ENCODE data around the gene PTPN14.

The PTPN14 gene

DNA sequence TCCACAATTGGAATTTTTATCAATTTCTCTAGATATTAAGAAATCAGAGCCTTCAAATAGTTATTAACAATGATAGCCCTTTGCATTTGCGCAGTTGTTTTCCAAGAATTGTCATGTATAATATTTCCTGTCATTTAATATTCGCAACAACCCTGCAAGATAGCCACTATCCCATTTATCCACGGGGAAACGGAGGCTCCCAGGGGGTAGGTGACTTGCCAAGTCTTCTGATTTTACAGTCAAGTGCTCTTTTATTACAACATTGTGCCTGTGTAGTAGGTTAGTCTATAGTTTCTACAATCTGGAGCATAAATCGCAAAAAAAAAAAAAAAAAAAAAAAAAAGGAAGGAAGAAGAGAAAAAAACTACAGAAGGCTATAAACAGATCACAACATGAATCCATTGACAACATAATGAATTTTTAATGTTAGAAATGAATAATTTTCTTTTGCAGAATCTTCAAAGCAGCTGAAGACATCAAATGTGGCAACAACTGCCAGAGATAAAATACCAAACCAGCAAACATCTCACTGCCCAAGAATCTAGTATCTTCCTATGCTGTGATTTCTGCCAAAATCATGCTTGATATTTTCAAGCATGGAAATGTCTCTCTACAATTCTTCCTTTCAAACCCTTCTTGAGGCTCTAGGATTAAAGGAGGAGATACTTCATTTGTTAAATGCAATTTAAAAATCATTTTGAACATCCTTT, 125.5 kb downstream of the PTPN14 start:
- no peak for DNase-seq (ENCODE audit: low spot score)

DNA sequence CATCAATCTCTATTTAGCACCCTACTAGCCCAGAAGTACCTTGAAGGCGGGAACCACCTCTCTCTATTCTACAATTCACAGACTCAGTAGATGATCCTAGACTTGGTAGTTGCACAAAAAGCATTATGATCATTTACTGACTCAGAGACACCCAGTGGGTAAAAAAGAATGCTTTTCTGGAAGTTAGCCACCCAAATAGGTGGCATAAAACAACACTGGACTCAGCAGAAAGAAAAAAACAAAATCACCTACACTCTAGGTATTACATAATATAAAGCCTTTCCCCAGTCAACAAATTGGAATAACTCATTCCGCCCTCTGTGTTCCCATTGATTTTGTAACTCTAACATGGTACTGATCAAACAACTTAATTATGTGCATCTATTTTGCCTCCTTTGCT, 126.3 kb downstream of the PTPN14 start:
- DNase-seq (ENCODE audit: low spot score) = no peak

DNA sequence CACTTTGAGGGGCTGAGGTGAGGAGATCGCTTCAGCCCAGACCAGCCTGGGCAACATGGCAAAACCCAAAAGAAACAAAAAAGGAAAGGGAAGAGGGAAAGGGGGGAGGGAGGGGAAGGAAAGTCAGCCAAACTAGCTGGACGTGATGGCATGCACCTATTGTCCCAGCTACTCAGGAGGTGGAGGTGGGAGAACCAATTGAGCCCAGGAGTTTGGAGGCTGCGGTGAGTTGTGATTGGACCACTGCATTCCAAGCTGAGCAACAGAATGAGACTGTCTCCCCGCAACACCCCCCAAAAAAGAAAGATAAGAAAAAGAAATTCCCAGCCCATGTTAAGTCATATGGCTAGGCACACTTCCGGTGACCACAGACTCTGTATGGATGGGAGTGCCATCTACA, 128.4 kb downstream of the PTPN14 start:
- DNase-seq (ENCODE audit: low spot score) = no peak

DNA sequence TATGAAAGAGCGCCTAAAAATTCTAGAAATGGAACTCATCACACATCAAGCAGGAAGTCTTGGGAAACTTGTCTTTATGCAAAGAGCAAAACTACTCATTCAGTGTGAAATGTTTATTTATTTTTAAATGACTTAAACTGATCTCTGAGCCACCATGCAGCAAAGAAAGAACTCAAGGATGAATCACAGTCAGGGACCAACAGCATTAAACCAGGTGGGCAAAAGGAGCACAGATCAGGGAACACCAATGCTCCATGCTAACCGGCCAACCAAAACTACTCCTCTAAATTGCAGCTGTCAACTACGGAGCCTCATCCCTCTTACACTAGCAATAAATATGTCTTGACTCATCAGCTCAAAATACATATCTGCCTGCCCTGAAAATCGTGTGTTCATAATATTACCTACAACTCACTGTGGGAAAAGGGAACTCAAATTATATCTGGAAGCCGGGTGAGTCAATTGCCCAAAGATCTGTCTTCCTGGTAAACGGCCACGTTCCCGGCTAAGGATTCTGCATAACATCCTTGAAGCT, 129.2 kb downstream of the PTPN14 start:
- no peak for DNase-seq (ENCODE audit: low spot score)

DNA sequence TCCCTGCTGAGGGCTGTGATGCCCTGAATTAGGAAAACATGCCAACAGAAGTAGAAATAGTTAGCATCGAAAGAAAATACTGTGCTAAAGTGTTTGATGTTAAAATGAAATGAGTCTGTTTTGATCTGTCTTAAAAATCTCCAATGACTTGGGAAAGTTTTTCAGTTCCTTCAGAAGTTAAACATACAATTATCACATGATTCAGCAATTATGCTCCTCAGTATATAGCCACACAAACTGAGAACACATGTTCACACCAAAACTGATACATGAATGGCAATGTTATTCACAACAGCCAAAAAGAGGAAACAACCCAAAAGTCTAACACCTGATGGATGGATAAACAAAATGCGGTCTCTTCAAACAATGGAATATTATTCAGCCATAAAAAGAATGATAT, 130.6 kb downstream of the PTPN14 start:
- no peak for DNase-seq (ENCODE audit: low spot score)

DNA sequence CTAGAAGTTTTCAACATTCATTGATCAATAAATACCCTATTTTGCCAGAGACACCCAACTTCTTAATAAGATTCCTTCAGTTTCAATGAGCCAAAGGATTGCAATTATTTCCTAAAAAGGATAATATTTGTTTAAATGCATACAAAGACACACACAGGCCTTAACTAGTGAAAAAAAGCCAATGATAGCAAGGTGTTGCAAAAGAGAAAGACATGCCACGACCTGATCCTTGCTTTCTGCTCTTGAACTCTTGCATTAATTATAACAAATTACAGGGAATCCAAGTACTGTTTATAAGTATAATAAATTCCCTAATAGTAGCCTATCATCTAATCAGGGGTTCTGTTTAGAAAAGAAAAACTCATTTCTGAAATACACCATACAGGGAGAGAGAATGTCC, 131.1 kb downstream of the PTPN14 start:
- DNase-seq (ENCODE audit: low spot score) = no peak

DNA sequence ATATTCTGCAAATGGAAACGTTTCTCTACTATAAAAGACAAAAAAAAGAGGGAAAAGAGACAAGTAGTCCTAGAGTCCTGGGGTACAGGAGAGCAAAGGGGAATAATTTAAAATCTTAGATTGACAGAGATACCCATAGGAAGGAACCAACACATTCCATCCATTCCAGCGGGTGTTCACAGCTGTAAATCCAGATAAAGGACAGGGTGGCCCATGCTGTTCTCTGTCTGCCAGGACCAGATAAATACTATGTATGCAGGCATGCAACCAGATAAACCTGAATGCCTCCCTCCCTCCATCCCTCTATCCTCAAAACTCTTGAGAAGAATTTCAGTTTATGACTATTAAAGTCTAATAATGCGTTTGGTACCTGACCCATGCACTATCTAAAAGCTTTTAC, 131.8 kb downstream of the PTPN14 start:
- DNase-seq (ENCODE audit: low spot score) = no peak

DNA sequence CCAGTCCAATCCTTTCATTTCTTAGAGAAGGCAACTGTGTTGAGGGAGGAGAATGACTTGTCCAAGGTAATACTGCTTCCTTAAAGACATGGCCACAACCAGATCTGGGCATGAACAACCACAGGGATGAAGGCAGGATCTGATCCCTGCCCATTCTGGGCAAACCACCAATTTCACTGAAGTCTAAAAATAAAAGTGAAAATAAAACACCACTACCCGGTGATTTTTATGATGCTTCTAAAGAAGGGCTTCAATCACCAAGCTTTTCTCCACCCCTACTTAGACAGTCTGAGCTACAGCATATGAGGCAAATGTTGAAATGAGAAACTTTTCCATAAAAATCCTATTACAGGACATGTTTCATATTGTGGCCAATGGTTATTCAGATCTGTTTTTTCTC, 133.0 kb downstream of the PTPN14 start:
- DNase-seq (ENCODE audit: low spot score) = no peak

DNA sequence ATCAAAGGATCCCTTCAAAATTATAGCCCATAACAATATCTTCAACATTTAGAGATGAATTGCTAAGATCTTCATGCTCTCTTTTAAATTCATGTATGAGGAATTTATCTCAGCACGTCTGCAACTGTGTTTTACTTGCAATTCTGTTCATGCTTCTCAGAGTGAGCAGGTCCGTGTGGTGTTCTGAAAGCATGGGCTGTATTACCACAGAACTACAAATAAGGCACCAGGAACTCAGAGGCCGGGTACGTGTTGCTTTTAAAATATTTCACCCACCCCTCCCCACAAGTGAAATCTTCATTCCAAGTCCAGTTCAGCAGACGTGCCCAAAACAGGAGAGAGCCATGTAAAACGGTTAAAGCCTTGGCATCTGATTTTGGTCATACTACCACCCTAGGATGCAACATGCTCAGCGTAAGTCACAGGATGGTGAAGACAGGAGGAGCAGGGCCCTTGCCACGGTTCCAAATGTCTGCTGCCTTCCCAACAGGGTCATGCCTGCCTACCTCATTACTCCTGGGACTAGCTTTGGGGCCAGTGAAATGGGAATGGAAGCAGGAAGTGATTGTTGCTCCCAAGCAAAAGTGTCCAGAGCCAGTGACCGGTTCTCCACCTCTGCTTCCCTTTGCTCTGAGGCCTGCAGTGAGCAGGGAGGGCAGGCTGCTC, 133.7 kb downstream of the PTPN14 start:
- no peak for DNase-seq (ENCODE audit: low spot score)

DNA sequence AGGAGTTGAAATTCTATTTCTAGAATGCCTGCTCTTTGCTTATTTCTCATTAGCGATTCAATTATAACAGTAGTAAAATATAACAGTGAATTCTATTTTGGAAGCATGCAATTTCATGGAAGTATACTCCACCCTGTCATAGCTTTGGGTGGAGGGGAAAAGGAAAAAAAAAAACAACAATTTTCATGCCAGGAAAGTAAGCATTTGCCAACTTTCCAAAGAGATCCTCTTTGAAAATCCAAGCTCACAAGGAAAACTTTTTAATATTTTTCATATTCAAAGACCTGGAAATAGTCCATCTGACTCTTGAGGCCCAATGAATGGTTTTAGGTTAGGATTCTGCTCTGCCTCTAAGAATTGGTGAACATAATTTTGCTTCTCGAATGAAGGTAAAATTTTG, 134.5 kb downstream of the PTPN14 start:
- no peak for DNase-seq (ENCODE audit: low spot score)

DNA sequence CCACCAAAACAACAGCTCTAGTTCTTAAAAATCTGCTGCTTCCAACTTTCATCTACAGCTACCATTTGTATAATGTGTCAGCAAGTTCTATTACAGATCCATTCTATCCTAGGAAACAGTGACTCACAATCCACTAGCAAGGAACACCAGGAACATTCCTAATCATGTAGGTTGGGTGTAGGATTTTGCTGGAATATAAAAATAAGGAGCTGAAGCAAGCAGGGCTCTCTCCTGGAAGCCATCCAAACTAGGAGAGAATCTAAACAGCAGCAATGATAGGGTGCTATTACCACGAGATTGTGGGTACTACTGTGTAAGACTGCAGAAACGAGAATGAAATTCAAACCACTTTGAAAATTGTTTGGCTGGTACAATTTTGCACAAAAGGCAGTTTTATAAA, 135.0 kb downstream of the PTPN14 start:
- no peak for DNase-seq (ENCODE audit: low spot score)

DNA sequence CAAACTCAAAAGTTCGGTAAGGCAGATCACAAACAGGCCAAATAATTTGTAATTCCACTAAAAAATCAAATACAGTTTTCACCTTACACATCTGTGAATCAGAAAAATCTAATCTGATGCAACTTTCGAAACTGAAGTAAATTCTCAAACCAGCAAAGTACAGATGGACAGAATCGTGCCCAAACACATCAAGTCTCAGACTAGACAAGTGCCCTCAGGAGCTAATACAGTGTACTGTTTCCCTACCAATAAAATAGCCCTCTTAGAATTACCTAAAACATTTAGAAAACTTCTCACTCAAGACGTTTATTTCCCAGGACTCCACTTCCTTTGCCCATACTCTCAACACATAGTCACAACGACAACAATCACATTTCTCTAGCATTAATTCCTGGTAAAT, 136.3 kb downstream of the PTPN14 start:
- DNase-seq (ENCODE audit: low spot score) = no peak

DNA sequence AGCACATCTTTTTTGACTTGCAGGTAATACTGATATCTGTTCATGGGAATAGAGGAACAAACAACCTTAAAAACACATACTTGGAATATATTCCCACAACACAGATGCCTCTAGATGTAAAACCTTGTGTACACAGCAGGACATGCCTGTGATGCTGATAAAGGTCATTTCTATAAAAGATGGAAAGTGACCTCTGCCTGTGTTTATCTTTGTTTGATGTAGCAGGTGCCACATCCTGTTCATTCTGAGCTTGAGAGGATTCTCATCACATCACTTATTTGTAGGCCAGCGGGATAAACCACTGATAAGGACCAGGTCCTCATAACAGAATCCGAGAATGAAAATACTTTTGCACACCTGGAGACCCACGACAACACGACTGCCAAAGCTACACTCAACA, 136.7 kb downstream of the PTPN14 start:
- DNase-seq (ENCODE audit: low spot score) = no peak

DNA sequence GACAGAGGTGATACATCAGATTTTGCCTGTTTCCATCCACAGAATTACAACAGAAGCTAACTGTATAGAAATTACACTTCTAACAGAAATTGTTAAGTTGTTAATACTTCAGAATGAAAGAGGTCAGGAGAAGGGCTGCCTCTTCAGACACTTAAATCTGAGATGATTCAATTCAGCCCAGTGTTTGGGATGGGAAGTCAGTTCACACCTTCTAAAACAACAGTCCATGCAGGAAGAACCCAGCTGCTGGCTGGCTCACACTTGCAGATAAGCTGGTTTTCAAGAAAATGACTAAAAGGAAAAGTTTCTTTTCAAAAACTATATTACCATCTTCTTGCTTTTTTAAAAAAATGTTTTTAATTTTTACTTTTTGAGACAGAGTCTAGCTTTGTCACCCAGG, 138.1 kb downstream of the PTPN14 start:
- DNase-seq (ENCODE audit: low spot score) = no peak

DNA sequence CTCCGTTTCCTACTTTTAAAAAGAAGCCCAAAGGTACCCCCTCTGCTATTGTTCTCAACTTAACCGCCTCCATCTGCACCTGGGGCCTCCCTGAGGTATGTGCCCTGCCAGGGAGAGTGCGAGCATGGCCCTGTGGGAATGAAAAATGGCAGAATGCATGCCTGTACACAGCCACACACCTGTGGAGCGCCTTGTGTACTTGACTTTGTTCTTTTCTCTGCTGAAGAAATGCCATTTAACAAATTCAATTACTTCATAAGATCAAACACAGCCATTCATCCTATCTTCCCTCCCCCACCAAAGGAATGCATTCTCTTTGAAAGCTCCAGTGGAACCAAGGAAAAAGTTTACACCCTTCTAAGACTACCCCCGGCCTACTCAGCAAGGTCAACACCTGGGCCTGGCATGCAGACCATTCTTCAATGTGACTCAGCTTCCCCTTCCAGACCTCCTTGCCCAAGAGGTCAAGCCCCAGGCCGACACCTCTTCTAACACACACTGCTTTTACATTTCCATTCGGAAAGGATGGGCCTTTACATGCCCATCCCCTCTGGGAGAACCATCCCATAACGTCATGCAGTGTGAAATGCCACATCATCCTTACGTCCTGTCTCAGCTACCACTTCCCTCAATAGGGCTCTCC, 146.7 kb downstream of the PTPN14 start:
- DNase-seq (ENCODE audit: low spot score) = no peak

DNA sequence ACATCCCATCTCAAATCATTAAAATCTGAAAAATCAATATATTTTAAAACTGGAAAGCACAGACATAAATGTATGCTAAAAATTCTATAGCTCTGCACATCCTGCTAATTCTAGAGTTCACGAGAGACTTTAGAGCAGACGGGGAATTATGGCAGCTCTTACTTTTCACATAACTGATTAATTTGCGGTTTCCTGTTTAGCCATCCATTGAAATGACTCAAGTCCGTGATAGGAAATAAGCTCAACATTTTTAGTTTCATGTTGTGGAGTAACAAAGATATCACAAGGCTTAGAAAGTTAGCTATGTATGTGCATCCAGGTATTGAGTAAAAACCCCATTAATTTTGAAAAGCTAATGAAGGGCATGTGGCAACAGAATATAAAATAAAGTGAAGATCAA, 147.2 kb downstream of the PTPN14 start:
- DNase-seq (ENCODE audit: low spot score) = no peak

DNA sequence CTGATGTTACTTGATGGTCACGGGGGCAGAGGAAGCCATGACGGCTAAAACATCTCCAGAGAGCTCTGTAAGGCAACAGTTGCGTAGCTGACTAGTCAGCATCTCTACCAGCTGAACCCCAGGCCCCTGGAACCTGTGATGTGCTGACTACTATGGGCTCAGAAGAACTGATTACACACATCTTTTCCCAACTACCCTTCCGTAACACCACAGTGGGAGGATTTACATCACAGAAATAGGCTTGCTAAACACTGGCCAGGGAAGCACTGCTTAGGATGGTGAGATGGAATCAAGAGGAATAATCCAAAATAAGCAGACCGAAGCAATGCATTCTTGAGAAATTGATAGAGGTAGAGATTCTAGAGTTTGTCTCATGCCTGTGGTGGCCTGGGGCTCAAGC, 148.0 kb downstream of the PTPN14 start:
- DNase-seq (ENCODE audit: low spot score) = no peak

DNA sequence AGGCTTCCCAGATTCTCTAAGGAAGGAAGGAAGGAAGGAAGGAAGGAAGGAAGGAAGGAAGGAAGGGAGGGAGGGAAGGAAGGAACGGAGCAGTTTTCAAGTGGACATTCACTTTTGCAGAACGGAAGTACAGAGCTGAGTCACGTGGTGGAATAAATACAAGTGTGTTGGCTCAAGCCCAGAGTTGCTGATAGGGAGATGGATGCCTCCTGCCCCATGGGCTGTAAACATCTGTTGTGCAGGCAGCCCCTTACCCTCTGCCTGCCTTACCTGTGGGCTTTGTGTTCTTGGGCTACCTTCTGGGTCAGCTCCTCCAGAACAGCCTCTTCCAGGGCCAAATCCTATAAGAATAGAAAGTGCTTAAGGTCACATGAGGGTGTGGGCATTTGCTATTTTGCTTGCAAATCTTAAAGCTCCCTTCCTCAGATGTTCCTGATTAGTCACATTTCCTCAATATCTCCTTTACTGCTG, 148.8 kb downstream of the PTPN14 start:
- no peak for DNase-seq (ENCODE audit: low spot score)

DNA sequence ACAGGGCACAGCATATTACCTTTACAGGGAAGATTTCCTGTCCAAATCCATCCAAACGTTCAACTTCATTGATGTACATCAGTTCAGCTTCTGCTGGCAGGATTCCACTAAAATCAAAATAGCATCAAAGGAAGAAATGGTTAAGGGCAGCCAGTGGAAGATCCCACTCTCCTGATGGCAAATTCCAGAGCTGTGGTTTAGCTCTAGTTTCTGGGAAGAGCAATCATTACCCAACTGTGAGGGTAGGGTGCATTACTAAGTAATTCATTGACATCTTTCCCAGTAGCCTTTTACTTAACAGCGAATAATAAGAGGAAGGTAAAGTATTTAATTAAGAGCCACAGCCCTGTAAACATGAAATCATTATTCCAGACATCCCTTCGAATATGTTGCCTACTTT, 149.7 kb downstream of the PTPN14 start:
- no peak for DNase-seq (ENCODE audit: low spot score)

DNA sequence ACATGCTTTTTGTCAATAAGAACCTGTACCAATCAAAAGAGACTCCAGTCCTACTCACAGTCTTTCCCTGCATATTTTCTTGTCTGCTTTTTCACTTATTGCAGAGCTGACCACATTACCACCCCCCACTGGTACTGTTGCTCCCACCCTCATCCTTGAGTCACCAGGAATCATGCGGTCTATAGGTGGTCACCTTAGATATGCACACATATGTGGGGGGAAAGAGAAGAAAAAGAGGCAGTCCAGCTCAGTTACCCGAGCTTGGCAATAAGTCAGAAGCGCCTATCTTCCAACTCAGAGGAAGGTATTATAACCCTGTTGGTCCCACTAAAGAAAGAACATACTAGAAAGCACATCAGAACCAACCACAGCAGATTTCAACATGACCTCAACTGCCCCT, 151.3 kb downstream of the PTPN14 start:
- DNase-seq (ENCODE audit: low spot score) = no peak

DNA sequence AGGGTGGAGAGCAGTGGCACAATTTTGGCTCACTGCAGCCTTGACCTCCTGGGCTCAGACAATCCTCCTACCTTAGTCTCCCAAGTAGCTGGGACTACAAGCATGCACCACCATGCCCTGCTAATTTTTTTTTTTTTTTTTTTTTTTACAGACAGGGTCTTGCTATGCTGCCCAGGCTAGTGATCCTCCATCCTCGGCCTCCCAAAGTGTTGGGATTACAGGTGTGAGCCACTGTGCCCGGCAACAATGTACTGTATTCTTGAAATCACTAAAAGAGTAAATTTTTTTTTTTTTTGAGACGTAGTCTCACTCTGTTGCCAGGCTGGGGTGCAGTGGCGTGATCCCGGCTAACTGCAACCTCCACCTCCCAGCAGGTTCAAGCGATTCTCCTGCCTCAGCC, 152.9 kb downstream of the PTPN14 start:
- no peak for DNase-seq (ENCODE audit: low spot score)

DNA sequence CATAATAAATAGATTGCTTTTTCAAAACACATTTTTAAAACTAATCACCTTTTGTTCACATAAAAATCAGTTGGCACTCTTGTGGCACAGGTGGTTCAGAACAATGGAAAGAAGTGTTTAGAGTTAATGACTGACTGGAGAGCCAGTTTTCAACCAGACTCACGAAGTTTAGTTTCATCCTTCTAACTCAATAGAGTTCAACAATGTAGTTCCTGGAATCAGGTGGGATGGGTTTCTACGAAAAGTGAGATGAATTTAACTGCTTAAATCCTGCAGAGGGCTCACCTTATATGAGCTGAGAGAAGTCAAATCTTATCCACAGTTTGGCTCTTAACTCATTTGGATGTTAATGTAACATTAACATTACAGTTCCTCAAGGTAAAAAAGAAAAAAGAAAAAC, 153.9 kb downstream of the PTPN14 start:
- DNase-seq (ENCODE audit: low spot score) = no peak

DNA sequence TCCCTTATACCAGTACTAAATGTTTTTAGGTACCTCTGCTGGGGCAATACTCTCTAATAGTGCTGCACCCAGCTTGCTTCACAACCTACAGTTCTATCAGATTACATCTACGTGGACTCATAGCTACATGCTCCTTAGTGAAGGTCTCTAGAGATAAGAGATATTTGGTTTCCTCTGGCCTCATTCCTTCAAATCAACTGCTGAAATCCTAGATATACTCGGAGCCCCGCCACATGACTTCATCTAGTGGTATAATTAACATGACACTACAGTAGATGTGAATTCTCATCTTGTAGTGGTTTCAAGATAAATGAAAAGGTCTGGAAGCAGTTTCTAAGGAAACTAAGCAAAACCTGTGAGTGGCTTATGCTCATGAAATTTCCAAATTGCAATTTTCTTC, 155.1 kb downstream of the PTPN14 start:
- DNase-seq (ENCODE audit: low spot score) = no peak
